Measurements from ENCODE around the gene TTC7B. TPM values are rescaled to one million over a fixed set of nuclear protein-coding genes. Genes with fewer than 3 reads are reported as not detected.

The TTC7B gene
- total and polyA plus RNA-seq, 2 of the 13 experiments (the other 11 are each of a cell fraction or from before 2014, with no cell fraction given): 1.3 to 3.2 TPM

- no peak overlapping the region for H3K4me2 ChIP-seq (ENCODE audit: low read depth, low read length)
- DNase-seq (ENCODE audit: low spot score) (no peak), FAIRE-seq (no peak), ATAC-seq (no peak)
- no peak for TF ChIP-seq IRF1 (CRISPR knock-in tag; IDR thresholded peaks at IDR 0.05; ENCODE audit: low read depth)
- no peak for TF ChIP-seq ASH2L (IDR thresholded peaks at IDR 0.05; ENCODE audit: insufficient read length, low read depth, low read length)
- no peak for TF ChIP-seq RFX5 (IDR thresholded peaks at IDR 0.05; ENCODE audit: low read depth, low read length)
- TF ChIP-seq ISX (CRISPR knock-in tag; conservative IDR thresholded peaks at IDR 0.05): no peak
- no peak for TF ChIP-seq ZNF781 (CRISPR knock-in tag; IDR thresholded peaks at IDR 0.05; ENCODE audit: borderline replicate concordance, not compliant biosample characterization)
- TF ChIP-seq ZNF501 (CRISPR knock-in tag; IDR thresholded peaks at IDR 0.05): no peak
- no peak for TF ChIP-seq ZNF556 (CRISPR knock-in tag; IDR thresholded peaks at IDR 0.05; ENCODE audit: borderline replicate concordance)
- no peak for TF ChIP-seq ZBTB8A (CRISPR knock-in tag; IDR thresholded peaks at IDR 0.05; ENCODE audit: borderline replicate concordance, low read depth)
- TF ChIP-seq ZNF619 (CRISPR knock-in tag; IDR thresholded peaks at IDR 0.05): no peak
- TF ChIP-seq, protein P1, sequence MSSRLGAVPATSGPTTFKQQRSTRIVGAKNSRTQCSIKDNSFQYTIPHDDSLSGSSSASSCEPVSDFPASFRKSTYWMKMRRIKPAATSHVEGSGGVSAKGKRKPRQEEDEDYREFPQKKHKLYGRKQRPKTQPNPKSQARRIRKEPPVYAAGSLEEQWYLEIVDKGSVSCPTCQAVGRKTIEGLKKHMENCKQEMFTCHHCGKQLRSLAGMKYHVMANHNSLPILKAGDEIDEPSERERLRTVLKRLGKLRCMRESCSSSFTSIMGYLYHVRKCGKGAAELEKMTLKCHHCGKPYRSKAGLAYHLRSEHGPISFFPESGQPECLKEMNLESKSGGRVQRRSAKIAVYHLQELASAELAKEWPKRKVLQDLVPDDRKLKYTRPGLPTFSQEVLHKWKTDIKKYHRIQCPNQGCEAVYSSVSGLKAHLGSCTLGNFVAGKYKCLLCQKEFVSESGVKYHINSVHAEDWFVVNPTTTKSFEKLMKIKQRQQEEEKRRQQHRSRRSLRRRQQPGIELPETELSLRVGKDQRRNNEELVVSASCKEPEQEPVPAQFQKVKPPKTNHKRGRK (CRISPR knock-in tag; IDR thresholded peaks at IDR 0.05): no peak
- TF ChIP-seq GPN1 (CRISPR knock-in tag; IDR thresholded peaks at IDR 0.05; ENCODE audit: borderline replicate concordance): no peak
- TF ChIP-seq MIER2 (CRISPR knock-in tag; IDR thresholded peaks at IDR 0.05): no peak
- no peaks in the 10 kb centered on the region for H3K9me3 ChIP-seq (ENCODE audit: low read length)
- no peak overlapping the region for H2AFZ ChIP-seq (ENCODE audit: low read length)
- intact Hi-C loops (cut with micrococcal nuclease; ENCODE audit: unreplicated experiment): no loop called here
- WGBS (ENCODE audit: low lambda C conversion rate): 0% methylated on average over 2 of the region's 2 CpGs
- ChIA-PET CTCF (ENCODE audit: low intra/inter-chr PET ratio, low total read pairs) (no interaction called here), POLR2A (no interaction called here)
- H3K4me1 ChIP-seq (ENCODE audit: insufficient read depth, low read length): no peaks in the 10 kb centered on the region
- H3K36me3 ChIP-seq (replicated peaks in 1 of 2; ENCODE audit: control insufficient read depth in 1 of 2, insufficient read depth in 2 of 2, low read length in 2 of 2): no peaks in the 10 kb centered on the region
- H3K9ac ChIP-seq (ENCODE audit: insufficient read depth, low read depth, low read length): no peak overlapping the region
- H3K27me3 ChIP-seq (ENCODE audit: control insufficient read depth in 1 of 2, insufficient read depth in 2 of 2, low read length in 2 of 2): no peaks in the 10 kb centered on the region
- no peaks in the 10 kb centered on the region for H4K20me1 ChIP-seq (ENCODE audit: insufficient read depth, low read length)
- H3K4me3 ChIP-seq (replicated peaks in 1 of 3; ENCODE audit: insufficient read depth in 1 of 3, low read depth in 2 of 3, low read length in 3 of 3): no peak overlapping the region
- BruUV-seq (replicated peaks): no TSS peak
- in situ Hi-C loops (cut with HindIII; ENCODE audit: extremely low pct_ligation_motif_present, low pct_unique_long_range_greater_than_20kb): no loop called here
- no peaks in the 10 kb centered on the region for H3K79me2 ChIP-seq (ENCODE audit: insufficient read depth, low read length)
- H3K27ac ChIP-seq (ENCODE audit: extremely low read length, insufficient read depth, low read length): no peak overlapping the region
Observed at GRCh38 chr14:90609376-90609775, 206.9 kb downstream of the TTC7B start.
